Measurements from ENCODE around the gene TCP11X1.
"Not testable (repeated sequence)": the region's sequence is repeated elsewhere in the genome, so short reads cannot be mapped to it uniquely, and the experiment has no call there.

GRCh38 chrX:102272231-102272630, 57.1 kb downstream of the TCP11X1 start:
- TF ChIP-seq CTCF (IDR thresholded peaks at IDR 0.05); POLR2A (IDR thresholded peaks at IDR 0.05); POLR2AphosphoS5 (IDR thresholded peaks at IDR 0.05; ENCODE audit: insufficient read depth in 1 of 2, low read depth in 1 of 2): not testable (repeated sequence)
